Measurements from ENCODE around the gene TTC39B.

TTC39B gene

DNA sequence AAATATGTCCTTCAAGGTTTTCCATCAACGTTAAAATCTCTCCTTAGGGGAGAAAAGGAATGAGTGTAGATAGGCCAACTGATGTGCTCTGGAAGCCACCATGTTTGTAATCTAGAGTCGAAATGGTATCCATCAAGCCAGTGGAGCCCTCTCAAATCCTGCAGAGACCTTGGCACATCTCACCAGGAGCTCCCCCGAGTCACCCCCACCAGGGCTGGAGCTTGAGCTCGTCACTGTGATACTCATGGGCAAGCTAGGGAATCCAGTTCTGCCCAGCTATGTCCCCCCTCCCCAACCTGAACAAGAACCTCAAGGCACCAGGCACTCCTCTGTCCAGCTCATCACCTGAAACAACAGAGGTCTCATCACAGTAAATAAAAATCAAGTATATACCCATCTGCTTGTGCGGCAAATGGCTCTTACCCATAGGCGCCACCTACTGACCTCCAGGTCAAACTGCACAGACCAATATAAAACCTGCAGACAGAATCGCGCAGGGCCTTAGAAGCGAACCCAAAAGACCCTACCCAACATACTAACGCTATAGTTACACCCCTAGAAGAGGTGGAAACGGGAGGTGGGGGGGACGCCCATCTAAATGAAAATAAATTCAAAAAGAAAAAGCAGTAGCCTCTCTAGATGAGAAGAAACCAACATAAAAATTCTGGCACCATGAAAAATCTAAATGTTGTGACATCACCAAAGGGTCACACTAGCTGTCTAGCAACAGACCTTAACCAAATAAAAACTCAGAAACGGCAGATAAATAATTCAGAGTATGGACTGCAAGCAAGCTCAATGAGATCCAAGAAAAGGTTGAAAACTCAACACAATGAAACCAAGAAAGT, 75.0 kb downstream of the TTC39B start:
- DNase-seq (ENCODE audit: extremely low spot score): peak; percentile 39
- TF ChIP-seq, protein P1, sequence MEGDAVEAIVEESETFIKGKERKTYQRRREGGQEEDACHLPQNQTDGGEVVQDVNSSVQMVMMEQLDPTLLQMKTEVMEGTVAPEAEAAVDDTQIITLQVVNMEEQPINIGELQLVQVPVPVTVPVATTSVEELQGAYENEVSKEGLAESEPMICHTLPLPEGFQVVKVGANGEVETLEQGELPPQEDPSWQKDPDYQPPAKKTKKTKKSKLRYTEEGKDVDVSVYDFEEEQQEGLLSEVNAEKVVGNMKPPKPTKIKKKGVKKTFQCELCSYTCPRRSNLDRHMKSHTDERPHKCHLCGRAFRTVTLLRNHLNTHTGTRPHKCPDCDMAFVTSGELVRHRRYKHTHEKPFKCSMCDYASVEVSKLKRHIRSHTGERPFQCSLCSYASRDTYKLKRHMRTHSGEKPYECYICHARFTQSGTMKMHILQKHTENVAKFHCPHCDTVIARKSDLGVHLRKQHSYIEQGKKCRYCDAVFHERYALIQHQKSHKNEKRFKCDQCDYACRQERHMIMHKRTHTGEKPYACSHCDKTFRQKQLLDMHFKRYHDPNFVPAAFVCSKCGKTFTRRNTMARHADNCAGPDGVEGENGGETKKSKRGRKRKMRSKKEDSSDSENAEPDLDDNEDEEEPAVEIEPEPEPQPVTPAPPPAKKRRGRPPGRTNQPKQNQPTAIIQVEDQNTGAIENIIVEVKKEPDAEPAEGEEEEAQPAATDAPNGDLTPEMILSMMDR (IDR thresholded peaks at IDR 0.05; ENCODE audit: control extremely low read depth, extremely low read depth, low read depth, missing control alignments): peak; percentile 34
- ChIA-PET CTCF (interaction anchor here (0.6 to 2.4 kb wide), 15 partner anchors 10 to 376 kb away, joined by 3 to 25 read pairs (median 4); no protein-coding TSS in a partner anchor), POLR2A (no interaction called here)

DNA sequence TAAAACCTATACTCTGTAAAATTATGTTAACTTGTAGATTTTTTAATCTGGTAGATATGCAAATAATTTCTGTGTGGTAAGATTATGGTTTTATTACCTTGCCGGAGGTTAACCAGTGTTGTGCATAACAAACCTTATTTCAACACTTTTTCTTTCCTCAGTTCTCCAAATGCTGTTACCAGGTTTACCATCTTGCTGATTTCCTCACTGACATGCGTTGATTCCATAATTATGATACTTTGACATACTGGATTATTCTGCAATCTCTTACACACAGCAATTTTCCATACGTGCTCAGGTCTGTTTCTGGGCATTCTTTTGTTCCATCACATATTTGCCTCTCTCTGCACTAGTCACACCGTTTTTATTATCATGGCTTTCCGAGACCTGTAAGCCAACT, 77.6 kb downstream of the TTC39B start:
- DNase-seq (ENCODE audit: extremely low spot score): no peak
- POLR2A ChIA-PET: no interaction called here

DNA sequence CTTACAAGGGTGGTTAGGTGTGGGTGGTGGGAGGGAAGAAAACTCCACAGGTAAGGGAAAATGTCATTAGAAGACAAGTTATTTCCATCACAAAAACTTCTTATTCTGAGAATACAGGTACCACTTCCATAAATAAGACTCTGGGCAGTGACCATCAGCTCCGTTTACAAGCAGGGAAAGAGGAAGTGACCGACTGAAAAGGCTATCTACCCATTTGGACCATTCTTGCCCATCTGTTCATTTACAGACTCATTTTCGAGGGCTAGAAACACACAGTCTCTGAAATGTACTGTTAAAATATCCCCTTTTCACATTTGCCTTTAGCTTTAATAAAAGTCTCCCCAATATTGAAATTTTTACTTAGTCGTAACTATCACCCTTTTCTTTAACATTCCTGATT, 79.5 kb downstream of the TTC39B start:
- POLR2A ChIA-PET: no interaction called here
- TF ChIP-seq, protein P1 (IDR thresholded peaks at IDR 0.05; ENCODE audit: control extremely low read depth, extremely low read depth, low read depth, missing control alignments): no peak
- DNase-seq (ENCODE audit: extremely low spot score): no peak
- CTCF ChIA-PET: interaction anchor here (1.7 kb wide), 1 partner anchor 15 kb away, joined by 5 read pairs; no protein-coding TSS in a partner anchor

More for the DNA sequence above, 77.6 kb downstream of the TTC39B start:
- TF ChIP-seq, protein P1 (IDR thresholded peaks at IDR 0.05; ENCODE audit: control extremely low read depth, extremely low read depth, low read depth, missing control alignments): no peak
- CTCF ChIA-PET: interaction anchor here (1.4 kb wide), 1 partner anchor 304 kb away, joined by 4 read pairs; no protein-coding TSS in a partner anchor

DNA sequence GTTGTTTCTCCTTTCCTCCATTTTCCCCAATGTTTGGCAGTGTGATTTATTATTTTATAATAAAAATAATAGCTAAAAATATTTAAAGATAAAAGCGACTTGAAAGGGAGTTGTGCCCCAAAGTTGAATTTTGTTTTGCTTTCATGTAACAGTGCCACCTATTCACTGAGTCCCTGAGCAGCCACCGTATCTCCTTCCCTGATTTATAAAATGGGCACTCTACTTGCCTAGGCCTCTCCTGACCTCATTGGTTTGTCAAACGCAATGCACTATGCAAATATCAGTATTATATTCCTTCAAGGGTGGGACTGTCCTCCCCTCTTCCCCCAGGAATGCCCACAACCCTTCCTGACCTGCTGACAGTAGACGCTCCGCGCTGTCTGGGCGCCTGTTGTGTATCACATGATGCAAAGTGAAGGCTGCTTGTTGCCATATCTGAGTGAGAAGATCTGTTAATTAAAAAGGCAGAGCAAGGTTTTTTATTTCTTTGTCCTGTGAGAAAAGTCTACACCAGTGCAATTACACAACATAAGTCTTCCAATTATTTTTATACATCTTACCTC, 81.4 kb downstream of the TTC39B start:
- no peak for DNase-seq (ENCODE audit: extremely low spot score)
- TF ChIP-seq, protein P1 (IDR thresholded peaks at IDR 0.05; ENCODE audit: control extremely low read depth, extremely low read depth, low read depth, missing control alignments): no peak
- CTCF ChIA-PET: interaction anchor here (6.7 kb wide), 1 partner anchor 14 kb away, joined by 70 read pairs; no protein-coding TSS in a partner anchor
- POLR2A ChIA-PET: no interaction called here

DNA sequence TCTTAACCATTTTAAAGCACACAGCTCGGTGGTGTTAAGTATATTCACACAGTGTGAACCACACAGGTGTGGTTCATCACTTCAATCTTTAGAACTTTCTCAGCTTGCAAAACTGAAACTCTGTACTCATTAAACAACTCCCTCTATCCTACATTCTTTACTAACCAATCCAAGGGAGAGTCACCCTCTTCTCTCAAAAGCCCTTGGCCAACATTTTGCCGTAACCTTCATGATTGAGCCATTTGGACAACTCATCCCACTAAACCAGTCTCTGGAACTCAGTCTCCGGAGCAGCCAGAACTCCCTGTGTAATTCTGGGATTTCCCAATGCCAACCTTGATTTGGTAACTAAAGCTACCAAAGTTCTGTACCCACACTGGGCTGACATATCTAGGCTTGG, 84.7 kb downstream of the TTC39B start:
- TF ChIP-seq, protein P1 (IDR thresholded peaks at IDR 0.05; ENCODE audit: control extremely low read depth, extremely low read depth, low read depth, missing control alignments): no peak
- CTCF ChIA-PET: interaction anchor here (1.3 to 6.7 kb wide), 4 partner anchors 9 to 194 kb away, joined by 3 to 70 read pairs (median 14); no protein-coding TSS in a partner anchor
- POLR2A ChIA-PET: no interaction called here
- no peak for DNase-seq (ENCODE audit: extremely low spot score)

DNA sequence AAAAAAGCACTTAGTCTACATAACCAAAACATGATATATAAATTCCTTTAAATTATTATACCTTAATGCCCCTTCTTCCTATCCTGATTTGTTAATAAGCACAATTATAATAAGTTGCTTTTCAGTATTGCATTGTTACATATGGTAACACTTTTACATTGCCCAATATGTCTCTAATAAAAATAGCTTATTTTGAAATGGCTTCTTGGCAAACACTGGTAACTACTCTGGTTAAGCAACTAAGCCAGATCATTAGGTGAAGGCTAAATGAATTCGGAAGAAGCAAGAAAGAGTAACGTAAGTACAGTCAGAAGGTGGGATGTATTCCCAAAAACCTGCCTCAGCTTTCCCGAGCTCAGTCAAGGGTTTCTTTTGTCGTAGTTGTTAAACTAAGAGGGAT, 85.3 kb downstream of the TTC39B start:
- CTCF ChIA-PET: interaction anchor here (1.3 to 6.7 kb wide), 3 partner anchors 10 to 195 kb away, joined by 3 to 70 read pairs (median 25); no protein-coding TSS in a partner anchor
- DNase-seq (ENCODE audit: extremely low spot score): no peak
- POLR2A ChIA-PET: no interaction called here
- TF ChIP-seq, protein P1 (IDR thresholded peaks at IDR 0.05; ENCODE audit: control extremely low read depth, extremely low read depth, low read depth, missing control alignments): no peak

Measured in GM10248 (cell line).